ENCODE results near the gene FOXN3. TPM values are rescaled to one million over a fixed set of nuclear protein-coding genes. Genes with fewer than 3 reads are reported as not detected.
"Not testable (repeated sequence)": the region's sequence is repeated elsewhere in the genome, so short reads cannot be mapped to it uniquely, and the experiment has no call there.

The FOXN3 gene
- total RNA-seq, 2 donors from 2014 or later: 61.2 to 84.1 TPM

- Histone ChIP-seq H3K27ac (ENCODE audit: low read depth, low read length) (no peak overlapping the region), H3K4me3 (ENCODE audit: low read length) (no peak overlapping the region), H3K36me3 (ENCODE audit: control insufficient read depth, insufficient read depth, low read length) (peaks cover 8% of the 10 kb centered on the region), H3K4me1 (ENCODE audit: control insufficient read depth, insufficient read depth, low read length) (peaks cover under 1% of the 10 kb centered on the region), H3K9ac (ENCODE audit: extremely low read depth, low read length, poor library complexity, severe bottlenecking) (no peak overlapping the region), H3K9me3 (ENCODE audit: control insufficient read depth, low read length) (no peaks in the 10 kb centered on the region), H3K27me3 (ENCODE audit: control insufficient read depth, insufficient read depth, low read length, poor library complexity, severe bottlenecking) (no peaks in the 10 kb centered on the region)
- no peaks in the 10 kb centered on the region for H3K9me3 Mint-ChIP-seq
- H3K27ac Mint-ChIP-seq: no peak overlapping the region
- 92 to 98% methylated on average over 5 to 10 of the region's 10 CpGs for WGBS, 2 experiments (ENCODE audit: insufficient coverage in 1 of 2, insufficient read length in 1 of 2)
- no peak for TF ChIP-seq CTCF (conservative IDR thresholded peaks at IDR 0.05)
- no peak overlapping the region for H3K4me3 Mint-ChIP-seq
- H3K4me1 Mint-ChIP-seq: peaks cover 28% of the 10 kb centered on the region
- no peak for DNase-seq
- peaks cover 22% of the 10 kb centered on the region for H3K36me3 Mint-ChIP-seq (ENCODE audit: low read depth)
- H3K27me3 Mint-ChIP-seq (ENCODE audit: insufficient read depth): no peaks in the 10 kb centered on the region
Observed at GRCh38 chr14:89202413-89203190, 214.4 kb downstream of the FOXN3 start.

GRCh38 chr14:89201645-89202044 is 215.4 kb downstream of the FOXN3 start:
- H3K9me3 ChIP-seq (ENCODE audit: control insufficient read depth, low read length): no peaks in the 10 kb centered on the region
- no peak for TF ChIP-seq CTCF (conservative IDR thresholded peaks at IDR 0.05)
- no peaks in the 10 kb centered on the region for H3K27me3 Mint-ChIP-seq (ENCODE audit: insufficient read depth)
- DNase-seq: no peak
- peaks cover 24% of the 10 kb centered on the region for H3K4me1 Mint-ChIP-seq
- WGBS, 2 experiments (ENCODE audit: insufficient coverage in 1 of 2, insufficient read length in 1 of 2): 94 to 100% methylated on average over 3 to 4 of the region's 4 CpGs
- H3K36me3 ChIP-seq (ENCODE audit: control insufficient read depth, insufficient read depth, low read length): peaks cover 8% of the 10 kb centered on the region
- no peaks in the 10 kb centered on the region for H3K4me1 ChIP-seq (ENCODE audit: control insufficient read depth, insufficient read depth, low read length)
- H3K9me3 Mint-ChIP-seq: no peaks in the 10 kb centered on the region
- no peak overlapping the region for H3K27ac ChIP-seq (ENCODE audit: low read depth, low read length)
- H3K36me3 Mint-ChIP-seq (ENCODE audit: low read depth): peaks cover 26% of the 10 kb centered on the region
- H3K4me3 ChIP-seq (ENCODE audit: low read length): no peak overlapping the region
- H3K27ac Mint-ChIP-seq: no peak overlapping the region
- H3K27me3 ChIP-seq (ENCODE audit: control insufficient read depth, insufficient read depth, low read length, poor library complexity, severe bottlenecking): no peaks in the 10 kb centered on the region
- H3K9ac ChIP-seq (ENCODE audit: extremely low read depth, low read length, poor library complexity, severe bottlenecking): no peak overlapping the region
- no peak overlapping the region for H3K4me3 Mint-ChIP-seq

GRCh38 chr14:89199357-89199756 is 217.7 kb downstream of the FOXN3 start:
- not testable (repeated sequence) for DNase-seq; H3K4me3 ChIP-seq (ENCODE audit: low read length); H3K27me3 Mint-ChIP-seq (ENCODE audit: insufficient read depth); H3K9me3 Mint-ChIP-seq; H3K9ac ChIP-seq (ENCODE audit: extremely low read depth, low read length, poor library complexity, severe bottlenecking); H3K27me3 ChIP-seq (ENCODE audit: control insufficient read depth, insufficient read depth, low read length, poor library complexity, severe bottlenecking); H3K4me3 Mint-ChIP-seq; H3K9me3 ChIP-seq (ENCODE audit: control insufficient read depth, low read length); H3K36me3 ChIP-seq (ENCODE audit: control insufficient read depth, insufficient read depth, low read length); H3K36me3 Mint-ChIP-seq (ENCODE audit: low read depth); H3K27ac ChIP-seq (ENCODE audit: low read depth, low read length); H3K4me1 ChIP-seq (ENCODE audit: control insufficient read depth, insufficient read depth, low read length); H3K27ac Mint-ChIP-seq
- 88 to 100% methylated on average over 2 of the region's 3 CpGs for WGBS, 2 experiments (ENCODE audit: insufficient coverage in 1 of 2, insufficient read length in 1 of 2)
- peaks cover 24% of the 10 kb centered on the region for H3K4me1 Mint-ChIP-seq
